ENCODE results near the gene LIN7B.

LIN7B gene

DNA sequence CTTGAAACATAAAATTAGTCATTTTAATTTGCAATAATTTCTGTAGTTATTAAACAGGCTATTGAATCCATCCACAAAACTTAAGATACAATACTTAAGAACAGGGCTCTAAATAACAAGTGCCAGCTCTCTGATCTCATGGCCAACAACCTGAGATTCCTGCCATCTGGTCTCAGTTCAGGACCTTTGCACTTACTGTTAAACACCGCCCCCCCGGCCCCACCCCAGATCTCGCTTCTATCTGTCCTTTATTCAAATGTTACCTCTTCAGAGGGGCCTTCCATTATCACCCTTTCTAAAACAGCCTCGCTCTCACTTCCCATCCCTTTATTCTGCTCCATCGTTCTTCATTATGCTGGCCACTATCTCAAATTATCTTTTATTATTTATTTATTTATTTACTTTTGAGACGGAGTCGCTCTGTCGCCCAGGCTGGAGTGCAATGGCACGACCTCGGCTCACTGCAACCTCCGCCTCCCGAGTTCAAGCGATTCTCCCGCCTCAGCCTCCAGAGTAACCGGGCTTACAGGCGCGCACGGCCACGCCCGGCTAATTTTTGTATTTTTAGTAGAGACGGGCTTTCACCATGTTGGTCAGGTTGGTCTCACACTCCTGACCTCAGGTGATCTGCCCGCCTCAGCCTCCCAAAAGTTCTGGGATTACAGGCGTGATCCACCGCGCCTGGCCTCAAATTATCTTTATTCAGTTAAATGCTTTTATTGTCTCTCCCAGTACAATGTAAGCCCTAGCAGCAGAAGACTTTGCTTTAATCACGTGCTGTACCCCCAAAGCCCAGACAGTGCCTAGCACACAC is 29.8 kb upstream of the LIN7B start:
- Histone ChIP-seq H3K4me1 (ENCODE audit: control insufficient read depth, insufficient read depth, low read length) (peaks cover 5% of the 10 kb centered on the region; the same call in 1 of the 2 replicates), H3K36me3 (ENCODE audit: control insufficient read depth in 2 of 2, insufficient read depth in 1 of 2, low read length in 2 of 2) (peaks cover 28 to 31% of the 10 kb centered on the region in 2 experiments), H3K9me3 (ENCODE audit: control insufficient read depth, insufficient read depth, low read depth, low read length) (no peaks in the 10 kb centered on the region), H3K4me3 (ENCODE audit: low read depth, low read length) (peak overlapping the region; percentile 29), H3K27ac (ENCODE audit: extremely low read depth, low read depth, low read length) (peak overlapping the region; percentile 56)
- ChIA-PET CTCF (interaction anchor here (1.0 kb wide), 1 partner anchor 11 kb away, joined by 3 read pairs; no protein-coding TSS in a partner anchor), POLR2A (no interaction called here)
- TF ChIP-seq ZNF843 (tag by site-specific recombination; IDR thresholded peaks at IDR 0.05) (no peak), ZSCAN30 (tag by site-specific recombination; IDR thresholded peaks at IDR 0.05) (peak; percentile 59; the same call in 1 of the 2 replicates), HOXD13 (CRISPR knock-in tag; IDR thresholded peaks at IDR 0.05; ENCODE audit: borderline replicate concordance) (no peak), ZNF302 (tag by site-specific recombination; IDR thresholded peaks at IDR 0.05; ENCODE audit: low read depth) (no peak), ZNF121 (tag by site-specific recombination; IDR thresholded peaks at IDR 0.05) (no peak), ZNF76 (tag by site-specific recombination; IDR thresholded peaks at IDR 0.05; ENCODE audit: borderline replicate concordance, low read depth) (no peak), ZSCAN16 (tag by site-specific recombination; IDR thresholded peaks at IDR 0.05) (no peak), ZNF785 (tag by site-specific recombination; IDR thresholded peaks at IDR 0.05) (no peak), WT1 (tag by site-specific recombination; IDR thresholded peaks at IDR 0.05) (no peak), ZBTB7A (tag by site-specific recombination; IDR thresholded peaks at IDR 0.05; ENCODE audit: low read depth) (no peak), ZNF423 (tag by site-specific recombination; IDR thresholded peaks at IDR 0.05) (no peak), HOXC10 (CRISPR knock-in tag; IDR thresholded peaks at IDR 0.05) (no peak), MZF1 (tag by site-specific recombination; IDR thresholded peaks at IDR 0.05; ENCODE audit: borderline replicate concordance) (no peak), GLIS1 (tag by site-specific recombination; IDR thresholded peaks at IDR 0.05) (no peak), ZNF221 (tag by site-specific recombination; IDR thresholded peaks at IDR 0.05; ENCODE audit: borderline replicate concordance) (no peak), ZBTB1 (tag by site-specific recombination; IDR thresholded peaks at IDR 0.05) (no peak), ZNF2 (tag by site-specific recombination; IDR thresholded peaks at IDR 0.05) (peak; percentile 12; the same call in 1 of the 2 replicates), ZNF585B (tag by site-specific recombination; IDR thresholded peaks at IDR 0.05) (no peak)
- TF ChIP-seq, protein P1, sequence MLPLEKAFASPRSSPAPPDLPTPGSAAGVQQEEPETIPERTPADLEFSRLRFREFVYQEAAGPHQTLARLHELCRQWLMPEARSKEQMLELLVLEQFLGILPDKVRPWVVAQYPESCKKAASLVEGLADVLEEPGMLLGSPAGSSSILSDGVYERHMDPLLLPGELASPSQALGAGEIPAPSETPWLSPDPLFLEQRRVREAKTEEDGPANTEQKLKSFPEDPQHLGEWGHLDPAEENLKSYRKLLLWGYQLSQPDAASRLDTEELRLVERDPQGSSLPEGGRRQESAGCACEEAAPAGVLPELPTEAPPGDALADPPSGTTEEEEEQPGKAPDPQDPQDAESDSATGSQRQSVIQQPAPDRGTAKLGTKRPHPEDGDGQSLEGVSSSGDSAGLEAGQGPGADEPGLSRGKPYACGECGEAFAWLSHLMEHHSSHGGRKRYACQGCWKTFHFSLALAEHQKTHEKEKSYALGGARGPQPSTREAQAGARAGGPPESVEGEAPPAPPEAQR (tag by site-specific recombination; IDR thresholded peaks at IDR 0.05), result 0 out of 2 replicates have a peak, but pooled peaks have one; percentile 81
- TF ChIP-seq, protein P2, sequence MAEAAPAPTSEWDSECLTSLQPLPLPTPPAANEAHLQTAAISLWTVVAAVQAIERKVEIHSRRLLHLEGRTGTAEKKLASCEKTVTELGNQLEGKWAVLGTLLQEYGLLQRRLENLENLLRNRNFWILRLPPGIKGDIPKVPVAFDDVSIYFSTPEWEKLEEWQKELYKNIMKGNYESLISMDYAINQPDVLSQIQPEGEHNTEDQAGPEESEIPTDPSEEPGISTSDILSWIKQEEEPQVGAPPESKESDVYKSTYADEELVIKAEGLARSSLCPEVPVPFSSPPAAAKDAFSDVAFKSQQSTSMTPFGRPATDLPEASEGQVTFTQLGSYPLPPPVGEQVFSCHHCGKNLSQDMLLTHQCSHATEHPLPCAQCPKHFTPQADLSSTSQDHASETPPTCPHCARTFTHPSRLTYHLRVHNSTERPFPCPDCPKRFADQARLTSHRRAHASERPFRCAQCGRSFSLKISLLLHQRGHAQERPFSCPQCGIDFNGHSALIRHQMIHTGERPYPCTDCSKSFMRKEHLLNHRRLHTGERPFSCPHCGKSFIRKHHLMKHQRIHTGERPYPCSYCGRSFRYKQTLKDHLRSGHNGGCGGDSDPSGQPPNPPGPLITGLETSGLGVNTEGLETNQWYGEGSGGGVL (tag by site-specific recombination; IDR thresholded peaks at IDR 0.05), result no peak
- TF ChIP-seq, protein P3, sequence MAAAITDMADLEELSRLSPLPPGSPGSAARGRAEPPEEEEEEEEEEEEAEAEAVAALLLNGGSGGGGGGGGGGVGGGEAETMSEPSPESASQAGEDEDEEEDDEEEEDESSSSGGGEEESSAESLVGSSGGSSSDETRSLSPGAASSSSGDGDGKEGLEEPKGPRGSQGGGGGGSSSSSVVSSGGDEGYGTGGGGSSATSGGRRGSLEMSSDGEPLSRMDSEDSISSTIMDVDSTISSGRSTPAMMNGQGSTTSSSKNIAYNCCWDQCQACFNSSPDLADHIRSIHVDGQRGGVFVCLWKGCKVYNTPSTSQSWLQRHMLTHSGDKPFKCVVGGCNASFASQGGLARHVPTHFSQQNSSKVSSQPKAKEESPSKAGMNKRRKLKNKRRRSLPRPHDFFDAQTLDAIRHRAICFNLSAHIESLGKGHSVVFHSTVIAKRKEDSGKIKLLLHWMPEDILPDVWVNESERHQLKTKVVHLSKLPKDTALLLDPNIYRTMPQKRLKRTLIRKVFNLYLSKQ (tag by site-specific recombination; IDR thresholded peaks at IDR 0.05; ENCODE audit: borderline replicate concordance), result no peak
- TF ChIP-seq, protein P4, sequence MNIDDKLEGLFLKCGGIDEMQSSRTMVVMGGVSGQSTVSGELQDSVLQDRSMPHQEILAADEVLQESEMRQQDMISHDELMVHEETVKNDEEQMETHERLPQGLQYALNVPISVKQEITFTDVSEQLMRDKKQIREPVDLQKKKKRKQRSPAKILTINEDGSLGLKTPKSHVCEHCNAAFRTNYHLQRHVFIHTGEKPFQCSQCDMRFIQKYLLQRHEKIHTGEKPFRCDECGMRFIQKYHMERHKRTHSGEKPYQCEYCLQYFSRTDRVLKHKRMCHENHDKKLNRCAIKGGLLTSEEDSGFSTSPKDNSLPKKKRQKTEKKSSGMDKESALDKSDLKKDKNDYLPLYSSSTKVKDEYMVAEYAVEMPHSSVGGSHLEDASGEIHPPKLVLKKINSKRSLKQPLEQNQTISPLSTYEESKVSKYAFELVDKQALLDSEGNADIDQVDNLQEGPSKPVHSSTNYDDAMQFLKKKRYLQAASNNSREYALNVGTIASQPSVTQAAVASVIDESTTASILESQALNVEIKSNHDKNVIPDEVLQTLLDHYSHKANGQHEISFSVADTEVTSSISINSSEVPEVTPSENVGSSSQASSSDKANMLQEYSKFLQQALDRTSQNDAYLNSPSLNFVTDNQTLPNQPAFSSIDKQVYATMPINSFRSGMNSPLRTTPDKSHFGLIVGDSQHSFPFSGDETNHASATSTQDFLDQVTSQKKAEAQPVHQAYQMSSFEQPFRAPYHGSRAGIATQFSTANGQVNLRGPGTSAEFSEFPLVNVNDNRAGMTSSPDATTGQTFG (tag by site-specific recombination; IDR thresholded peaks at IDR 0.05; ENCODE audit: borderline replicate concordance), result no peak
- TF ChIP-seq, protein P5, sequence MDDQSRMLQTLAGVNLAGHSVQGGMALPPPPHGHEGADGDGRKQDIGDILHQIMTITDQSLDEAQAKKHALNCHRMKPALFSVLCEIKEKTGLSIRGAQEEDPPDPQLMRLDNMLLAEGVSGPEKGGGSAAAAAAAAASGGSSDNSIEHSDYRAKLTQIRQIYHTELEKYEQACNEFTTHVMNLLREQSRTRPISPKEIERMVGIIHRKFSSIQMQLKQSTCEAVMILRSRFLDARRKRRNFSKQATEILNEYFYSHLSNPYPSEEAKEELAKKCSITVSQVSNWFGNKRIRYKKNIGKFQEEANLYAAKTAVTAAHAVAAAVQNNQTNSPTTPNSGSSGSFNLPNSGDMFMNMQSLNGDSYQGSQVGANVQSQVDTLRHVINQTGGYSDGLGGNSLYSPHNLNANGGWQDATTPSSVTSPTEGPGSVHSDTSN (CRISPR knock-in tag; IDR thresholded peaks at IDR 0.05), result no peak
- TF ChIP-seq, protein P6, sequence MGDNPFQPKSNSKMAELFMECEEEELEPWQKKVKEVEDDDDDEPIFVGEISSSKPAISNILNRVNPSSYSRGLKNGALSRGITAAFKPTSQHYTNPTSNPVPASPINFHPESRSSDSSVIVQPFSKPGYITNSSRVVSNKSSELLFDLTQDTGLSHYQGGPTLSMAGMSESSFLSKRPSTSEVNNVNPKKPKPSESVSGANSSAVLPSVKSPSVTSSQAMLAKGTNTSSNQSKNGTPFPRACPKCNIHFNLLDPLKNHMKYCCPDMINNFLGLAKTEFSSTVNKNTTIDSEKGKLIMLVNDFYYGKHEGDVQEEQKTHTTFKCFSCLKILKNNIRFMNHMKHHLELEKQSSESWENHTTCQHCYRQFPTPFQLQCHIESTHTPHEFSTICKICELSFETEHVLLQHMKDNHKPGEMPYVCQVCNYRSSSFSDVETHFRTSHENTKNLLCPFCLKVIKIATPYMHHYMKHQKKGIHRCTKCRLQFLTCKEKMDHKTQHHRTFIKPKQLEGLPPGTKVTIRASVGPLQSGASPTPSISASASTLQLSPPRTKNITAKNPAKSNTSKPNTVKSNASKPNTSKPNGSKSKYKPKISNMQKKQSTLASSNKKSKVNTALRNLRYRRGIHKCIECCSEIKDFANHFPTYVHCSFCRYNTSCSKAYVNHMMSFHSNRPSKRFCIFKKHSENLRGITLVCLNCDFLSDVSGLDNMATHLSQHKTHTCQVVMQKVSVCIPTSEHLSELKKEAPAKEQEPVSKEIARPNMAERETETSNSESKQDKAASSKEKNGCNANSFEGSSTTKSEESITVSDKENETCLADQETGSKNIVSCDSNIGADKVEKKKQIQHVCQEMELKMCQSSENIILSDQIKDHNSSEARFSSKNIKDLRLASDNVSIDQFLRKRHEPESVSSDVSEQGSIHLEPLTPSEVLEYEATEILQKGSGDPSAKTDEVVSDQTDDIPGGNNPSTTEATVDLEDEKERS (tag by site-specific recombination; IDR thresholded peaks at IDR 0.05), result no peak

Measured in HEK293 (cell line).